SK-N-SH treated with all-trans-retinoic acid at 6 μM for 48 hours (cell line): Measurements from ENCODE around the gene ADAMTSL1.

Source experiments
- ATAC-seq: fragments of 200-7000 bp; cut with Tn5 transposase; 3 replicates; pipeline ENCODE4 v1.9.1; 2020; ENCODE audit warnings: mild to moderate bottlenecking, moderate library complexity
- ARNTL ChIP-seq: fragments of 450-650 bp; formaldehyde crosslinking; IDR thresholded peaks from 2 replicates; pipeline ENCODE4 v1.5.0; 2020; ENCODE audit warnings: low read depth, mild to moderate bottlenecking, moderate library complexity, borderline replicate concordance
- BACH2 ChIP-seq: fragments of 250-450 bp; sonication (Bioruptor Pico); IDR thresholded peaks from 2 replicates; pipeline ENCODE4 v1.9.0; 2021; ENCODE audit warnings: mild to moderate bottlenecking, borderline replicate concordance
- CSDC2 ChIP-seq: fragments of 250-450 bp; sonication (Bioruptor Pico); IDR thresholded peaks from 2 replicates; pipeline ENCODE4 v1.5.0; 2020; ENCODE audit warnings: mild to moderate bottlenecking, moderate library complexity
- ESRRG ChIP-seq: fragments of 250-450 bp; sonication (Bioruptor Pico); IDR thresholded peaks from 2 replicates; pipeline ENCODE4 v1.6.1; 2021; ENCODE audit warnings: mild to moderate bottlenecking
- GLIS3 ChIP-seq: fragments of 250-450 bp; sonication (Bioruptor Pico); IDR thresholded peaks from 2 replicates; pipeline ENCODE4 v1.5.0; 2020; ENCODE audit warnings: mild to moderate bottlenecking, moderate library complexity
- ISL1 ChIP-seq: fragments of 250-450 bp; sonication (Bioruptor Pico); IDR thresholded peaks from 2 replicates; pipeline ENCODE4 v2.1.2; 2022; ENCODE audit warnings: mild to moderate bottlenecking, moderate library complexity
- OSR1 ChIP-seq: fragments of 250-450 bp; sonication (Bioruptor Pico); IDR thresholded peaks from 2 replicates; pipeline ENCODE4 v1.8.0; 2022; ENCODE audit warnings: moderate library complexity, mild to moderate bottlenecking, inconsistent platforms
- PPARA ChIP-seq: fragments of 250-450 bp; sonication (Bioruptor Pico); IDR thresholded peaks from 2 replicates; pipeline ENCODE4 v1.5.0; 2020; ENCODE audit warnings: mild to moderate bottlenecking, borderline replicate concordance
- RARB ChIP-seq: fragments of 250-450 bp; sonication (Bioruptor Pico); IDR thresholded peaks from 2 replicates; pipeline ENCODE4 v1.8.0; 2021; ENCODE audit warnings: mild to moderate bottlenecking, moderate library complexity
- SNAI2 ChIP-seq: fragments of 250-450 bp; sonication (Bioruptor Pico); IDR thresholded peaks from 2 replicates; pipeline ENCODE4 v1.5.0; 2020; ENCODE audit warnings: mild to moderate bottlenecking, moderate library complexity
- TCF4 ChIP-seq: fragments of 250-450 bp; sonication (Bioruptor Pico); IDR thresholded peaks from 2 replicates; pipeline ENCODE4 v1.8.0; 2021; ENCODE audit warnings: mild to moderate bottlenecking, moderate library complexity, borderline replicate concordance
- TOX ChIP-seq: fragments of 250-450 bp; sonication (Bioruptor Pico); IDR thresholded peaks from 2 replicates; pipeline ENCODE4 v1.8.0; 2021; ENCODE audit warnings: mild to moderate bottlenecking, moderate library complexity, borderline replicate concordance
- ZC3H10 ChIP-seq: fragments of 250-450 bp; sonication (Bioruptor Pico); IDR thresholded peaks from 2 replicates; pipeline ENCODE4 v1.5.1; 2021; ENCODE audit warnings: mild to moderate bottlenecking, moderate library complexity
- ZFP3 ChIP-seq: fragments of 250-450 bp; sonication (Bioruptor Pico); IDR thresholded peaks from 2 replicates; pipeline ENCODE4 v1.5.0; 2020; ENCODE audit warnings: mild to moderate bottlenecking, moderate library complexity
- ZFP30 ChIP-seq: fragments of 450-650 bp; formaldehyde crosslinking; IDR thresholded peaks from 2 replicates; pipeline ENCODE4 v1.5.0; 2022; ENCODE audit warnings: mild to moderate bottlenecking, moderate library complexity
- ZNF565 ChIP-seq: fragments of 450-650 bp; formaldehyde crosslinking; conservative IDR thresholded peaks from 2 replicates; pipeline ENCODE4 v1.5.0; 2020; ENCODE audit warnings: low read depth, mild to moderate bottlenecking, moderate library complexity
- ZNF70 ChIP-seq: fragments of 450-650 bp; formaldehyde crosslinking; IDR thresholded peaks from 2 replicates; pipeline ENCODE4 v1.5.0; 2020; ENCODE audit warnings: mild to moderate bottlenecking, moderate library complexity
- ZNF8 ChIP-seq: fragments of 450-650 bp; formaldehyde crosslinking; IDR thresholded peaks from 2 replicates; pipeline ENCODE4 v1.5.0; 2020; ENCODE audit warnings: mild to moderate bottlenecking, moderate library complexity
- TF ChIP-seq, protein P1 (sequence below): fragments of 250-450 bp; sonication (Bioruptor Pico); IDR thresholded peaks from 2 replicates; pipeline ENCODE4 v1.5.1; 2020; ENCODE audit warnings: low read depth, mild to moderate bottlenecking, moderate library complexity
- TF ChIP-seq, protein P2 (sequence below): fragments of 250-450 bp; sonication (Bioruptor Pico); IDR thresholded peaks from 2 replicates; pipeline ENCODE4 v1.8.0; 2021; ENCODE audit warnings: low read depth, mild to moderate bottlenecking, moderate library complexity, borderline replicate concordance
- TF ChIP-seq, protein P3 (sequence below): fragments of 250-450 bp; sonication (Bioruptor Pico); IDR thresholded peaks from 2 replicates; pipeline ENCODE4 v1.5.1; 2021; ENCODE audit warnings: mild to moderate bottlenecking, moderate library complexity
- TF ChIP-seq, protein P4 (sequence below): fragments of 250-450 bp; sonication (Bioruptor Pico); IDR thresholded peaks from 2 replicates; pipeline ENCODE4 v1.8.0; 2020; ENCODE audit warnings: mild to moderate bottlenecking, moderate library complexity, borderline replicate concordance
- TF ChIP-seq, protein P5 (sequence below): fragments of 250-450 bp; sonication (Bioruptor Pico); IDR thresholded peaks from 2 replicates; pipeline ENCODE4 v1.5.0; 2020; ENCODE audit warnings: mild to moderate bottlenecking, moderate library complexity

The ADAMTSL1 gene

DNA sequence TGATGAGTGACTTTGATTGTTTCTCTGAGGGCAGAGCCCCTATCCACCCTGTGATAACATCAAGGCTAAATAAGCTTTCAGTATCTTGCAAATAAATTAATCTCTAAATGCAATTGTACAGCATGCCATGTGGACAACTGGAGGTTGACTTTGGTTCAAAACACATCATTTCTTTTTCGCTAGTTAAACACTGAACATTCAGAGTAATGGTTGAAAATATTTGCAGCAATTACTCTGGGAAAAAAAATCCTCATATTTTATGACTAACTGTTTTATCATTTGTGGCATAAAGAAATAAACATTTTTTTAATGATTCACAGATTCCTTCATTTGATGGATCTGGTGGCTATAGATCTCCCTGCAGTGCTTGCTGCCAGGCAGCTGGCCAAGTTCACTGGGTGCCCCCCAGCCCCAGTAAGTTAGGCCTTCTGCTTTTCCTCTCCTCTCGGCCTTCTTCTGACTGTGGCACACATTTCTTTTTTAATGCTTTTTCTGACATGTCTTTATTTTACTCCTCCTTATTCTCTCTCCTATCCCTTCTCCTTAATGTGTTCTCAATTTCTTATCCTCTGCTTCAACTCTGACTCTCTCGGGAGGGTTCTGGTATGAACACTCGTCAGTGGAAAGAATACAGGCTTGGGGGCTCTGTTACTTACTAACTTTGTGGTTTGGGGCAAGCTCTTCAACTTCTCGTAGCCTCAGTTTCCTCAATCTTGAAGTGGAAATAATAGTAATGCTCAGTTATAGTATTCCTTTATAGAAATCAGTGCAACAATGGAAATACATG lies 69.6 kb downstream of the ADAMTSL1 start:
- ATAC-seq: peak; percentile 89
- peak; percentile 85; the same call in 1 of the 2 replicates for TF ChIP-seq RARB
- TF ChIP-seq ARNTL (CRISPR knock-in tag): no peak
- peak; percentile 40; the same call in 1 of the 2 replicates for TF ChIP-seq TCF4 (CRISPR knock-in tag)
- 0 out of 2 replicates have a peak, but pooled peaks have one; percentile 52 for TF ChIP-seq ZC3H10 (CRISPR knock-in tag)
- no peak for TF ChIP-seq ZFP30 (CRISPR knock-in tag)
- TF ChIP-seq OSR1 (CRISPR knock-in tag): no peak
- TF ChIP-seq BACH2 (CRISPR knock-in tag): no peak
- no peak for TF ChIP-seq GLIS3 (CRISPR knock-in tag)
- TF ChIP-seq ISL1 (CRISPR knock-in tag): peak; percentile 89
- TF ChIP-seq ZFP3 (CRISPR knock-in tag): no peak
- TF ChIP-seq, protein P1, sequence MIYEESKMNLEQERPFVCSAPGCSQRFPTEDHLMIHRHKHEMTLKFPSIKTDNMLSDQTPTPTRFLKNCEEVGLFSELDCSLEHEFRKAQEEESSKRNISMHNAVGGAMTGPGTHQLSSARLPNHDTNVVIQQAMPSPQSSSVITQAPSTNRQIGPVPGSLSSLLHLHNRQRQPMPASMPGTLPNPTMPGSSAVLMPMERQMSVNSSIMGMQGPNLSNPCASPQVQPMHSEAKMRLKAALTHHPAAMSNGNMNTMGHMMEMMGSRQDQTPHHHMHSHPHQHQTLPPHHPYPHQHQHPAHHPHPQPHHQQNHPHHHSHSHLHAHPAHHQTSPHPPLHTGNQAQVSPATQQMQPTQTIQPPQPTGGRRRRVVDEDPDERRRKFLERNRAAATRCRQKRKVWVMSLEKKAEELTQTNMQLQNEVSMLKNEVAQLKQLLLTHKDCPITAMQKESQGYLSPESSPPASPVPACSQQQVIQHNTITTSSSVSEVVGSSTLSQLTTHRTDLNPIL (CRISPR knock-in tag): no peak
- no peak for TF ChIP-seq SNAI2
- TF ChIP-seq TOX (CRISPR knock-in tag): peak; percentile 60
- no peak for TF ChIP-seq ESRRG (CRISPR knock-in tag)
- TF ChIP-seq, protein P2, sequence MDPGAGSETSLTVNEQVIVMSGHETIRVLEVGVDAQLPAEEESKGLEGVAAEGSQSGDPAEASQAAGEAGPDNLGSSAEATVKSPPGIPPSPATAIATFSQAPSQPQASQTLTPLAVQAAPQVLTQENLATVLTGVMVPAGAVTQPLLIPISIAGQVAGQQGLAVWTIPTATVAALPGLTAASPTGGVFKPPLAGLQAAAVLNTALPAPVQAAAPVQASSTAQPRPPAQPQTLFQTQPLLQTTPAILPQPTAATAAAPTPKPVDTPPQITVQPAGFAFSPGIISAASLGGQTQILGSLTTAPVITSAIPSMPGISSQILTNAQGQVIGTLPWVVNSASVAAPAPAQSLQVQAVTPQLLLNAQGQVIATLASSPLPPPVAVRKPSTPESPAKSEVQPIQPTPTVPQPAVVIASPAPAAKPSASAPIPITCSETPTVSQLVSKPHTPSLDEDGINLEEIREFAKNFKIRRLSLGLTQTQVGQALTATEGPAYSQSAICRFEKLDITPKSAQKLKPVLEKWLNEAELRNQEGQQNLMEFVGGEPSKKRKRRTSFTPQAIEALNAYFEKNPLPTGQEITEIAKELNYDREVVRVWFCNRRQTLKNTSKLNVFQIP (CRISPR knock-in tag): no peak
- no peak for TF ChIP-seq PPARA (CRISPR knock-in tag)
- TF ChIP-seq CSDC2 (CRISPR knock-in tag): no peak
- TF ChIP-seq ZNF565 (CRISPR knock-in tag): no peak
- TF ChIP-seq, protein P3, sequence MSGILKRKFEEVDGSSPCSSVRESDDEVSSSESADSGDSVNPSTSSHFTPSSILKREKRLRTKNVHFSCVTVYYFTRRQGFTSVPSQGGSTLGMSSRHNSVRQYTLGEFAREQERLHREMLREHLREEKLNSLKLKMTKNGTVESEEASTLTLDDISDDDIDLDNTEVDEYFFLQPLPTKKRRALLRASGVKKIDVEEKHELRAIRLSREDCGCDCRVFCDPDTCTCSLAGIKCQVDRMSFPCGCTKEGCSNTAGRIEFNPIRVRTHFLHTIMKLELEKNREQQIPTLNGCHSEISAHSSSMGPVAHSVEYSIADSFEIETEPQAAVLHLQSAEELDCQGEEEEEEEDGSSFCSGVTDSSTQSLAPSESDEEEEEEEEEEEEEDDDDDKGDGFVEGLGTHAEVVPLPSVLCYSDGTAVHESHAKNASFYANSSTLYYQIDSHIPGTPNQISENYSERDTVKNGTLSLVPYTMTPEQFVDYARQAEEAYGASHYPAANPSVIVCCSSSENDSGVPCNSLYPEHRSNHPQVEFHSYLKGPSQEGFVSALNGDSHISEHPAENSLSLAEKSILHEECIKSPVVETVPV (CRISPR knock-in tag): 0 out of 2 replicates have a peak, but pooled peaks have one; percentile 41
- TF ChIP-seq ZNF8 (CRISPR knock-in tag): no peak
- TF ChIP-seq, protein P4, sequence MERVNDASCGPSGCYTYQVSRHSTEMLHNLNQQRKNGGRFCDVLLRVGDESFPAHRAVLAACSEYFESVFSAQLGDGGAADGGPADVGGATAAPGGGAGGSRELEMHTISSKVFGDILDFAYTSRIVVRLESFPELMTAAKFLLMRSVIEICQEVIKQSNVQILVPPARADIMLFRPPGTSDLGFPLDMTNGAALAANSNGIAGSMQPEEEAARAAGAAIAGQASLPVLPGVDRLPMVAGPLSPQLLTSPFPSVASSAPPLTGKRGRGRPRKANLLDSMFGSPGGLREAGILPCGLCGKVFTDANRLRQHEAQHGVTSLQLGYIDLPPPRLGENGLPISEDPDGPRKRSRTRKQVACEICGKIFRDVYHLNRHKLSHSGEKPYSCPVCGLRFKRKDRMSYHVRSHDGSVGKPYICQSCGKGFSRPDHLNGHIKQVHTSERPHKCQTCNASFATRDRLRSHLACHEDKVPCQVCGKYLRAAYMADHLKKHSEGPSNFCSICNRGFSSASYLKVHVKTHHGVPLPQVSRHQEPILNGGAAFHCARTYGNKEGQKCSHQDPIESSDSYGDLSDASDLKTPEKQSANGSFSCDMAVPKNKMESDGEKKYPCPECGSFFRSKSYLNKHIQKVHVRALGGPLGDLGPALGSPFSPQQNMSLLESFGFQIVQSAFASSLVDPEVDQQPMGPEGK (CRISPR knock-in tag): peak; percentile 98
- TF ChIP-seq ZNF70 (CRISPR knock-in tag): no peak
- TF ChIP-seq, protein P5, sequence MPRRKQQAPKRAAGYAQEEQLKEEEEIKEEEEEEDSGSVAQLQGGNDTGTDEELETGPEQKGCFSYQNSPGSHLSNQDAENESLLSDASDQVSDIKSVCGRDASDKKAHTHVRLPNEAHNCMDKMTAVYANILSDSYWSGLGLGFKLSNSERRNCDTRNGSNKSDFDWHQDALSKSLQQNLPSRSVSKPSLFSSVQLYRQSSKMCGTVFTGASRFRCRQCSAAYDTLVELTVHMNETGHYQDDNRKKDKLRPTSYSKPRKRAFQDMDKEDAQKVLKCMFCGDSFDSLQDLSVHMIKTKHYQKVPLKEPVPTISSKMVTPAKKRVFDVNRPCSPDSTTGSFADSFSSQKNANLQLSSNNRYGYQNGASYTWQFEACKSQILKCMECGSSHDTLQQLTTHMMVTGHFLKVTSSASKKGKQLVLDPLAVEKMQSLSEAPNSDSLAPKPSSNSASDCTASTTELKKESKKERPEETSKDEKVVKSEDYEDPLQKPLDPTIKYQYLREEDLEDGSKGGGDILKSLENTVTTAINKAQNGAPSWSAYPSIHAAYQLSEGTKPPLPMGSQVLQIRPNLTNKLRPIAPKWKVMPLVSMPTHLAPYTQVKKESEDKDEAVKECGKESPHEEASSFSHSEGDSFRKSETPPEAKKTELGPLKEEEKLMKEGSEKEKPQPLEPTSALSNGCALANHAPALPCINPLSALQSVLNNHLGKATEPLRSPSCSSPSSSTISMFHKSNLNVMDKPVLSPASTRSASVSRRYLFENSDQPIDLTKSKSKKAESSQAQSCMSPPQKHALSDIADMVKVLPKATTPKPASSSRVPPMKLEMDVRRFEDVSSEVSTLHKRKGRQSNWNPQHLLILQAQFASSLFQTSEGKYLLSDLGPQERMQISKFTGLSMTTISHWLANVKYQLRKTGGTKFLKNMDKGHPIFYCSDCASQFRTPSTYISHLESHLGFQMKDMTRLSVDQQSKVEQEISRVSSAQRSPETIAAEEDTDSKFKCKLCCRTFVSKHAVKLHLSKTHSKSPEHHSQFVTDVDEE: peak; percentile 53; the same call in 1 of the 2 replicates

DNA sequence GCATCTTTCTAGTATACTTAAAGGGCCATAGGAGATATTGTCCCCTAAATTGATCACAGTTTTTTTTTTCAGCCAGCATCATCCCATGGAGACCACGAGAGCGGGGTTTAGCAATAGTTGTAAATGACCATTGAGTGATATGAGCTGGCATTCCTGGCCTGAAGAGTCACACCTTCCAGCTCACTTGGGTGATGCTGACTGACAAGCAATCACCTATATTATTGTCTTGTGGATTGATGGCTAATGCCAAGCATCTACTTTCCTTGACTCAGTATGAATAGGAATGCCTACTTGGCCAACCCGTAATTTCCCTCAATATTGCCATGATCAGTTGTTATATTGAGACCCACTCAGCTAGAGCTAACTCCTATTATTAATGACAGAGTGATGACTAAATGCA lies 70.5 kb downstream of the ADAMTSL1 start:
- no peak for TF ChIP-seq ZNF565 (CRISPR knock-in tag)
- TF ChIP-seq RARB: no peak
- TF ChIP-seq ZC3H10 (CRISPR knock-in tag): no peak
- no peak for TF ChIP-seq TOX (CRISPR knock-in tag)
- TF ChIP-seq, protein P1 (CRISPR knock-in tag): no peak
- TF ChIP-seq, protein P2 (CRISPR knock-in tag): no peak
- no peak for TF ChIP-seq ZNF70 (CRISPR knock-in tag)
- TF ChIP-seq, protein P4 (CRISPR knock-in tag): no peak
- no peak for TF ChIP-seq ISL1 (CRISPR knock-in tag)
- no peak for TF ChIP-seq SNAI2
- no peak for ATAC-seq
